ENCODE measurements around the gene DMPK. TPM values are rescaled to one million over a fixed set of nuclear protein-coding genes. Genes with fewer than 3 reads are reported as not detected.

The DMPK gene
- total RNA-seq: 16.7 TPM

- DNase-seq: no peak
Observed at GRCh38 chr19:45782162-45782691, at the start of gene DMPK. Gene DMPK, minus strand, starts transcription at chr19:45782490. Its CDS starts 138 bp downstream, at chr19:45782352.

DNA sequence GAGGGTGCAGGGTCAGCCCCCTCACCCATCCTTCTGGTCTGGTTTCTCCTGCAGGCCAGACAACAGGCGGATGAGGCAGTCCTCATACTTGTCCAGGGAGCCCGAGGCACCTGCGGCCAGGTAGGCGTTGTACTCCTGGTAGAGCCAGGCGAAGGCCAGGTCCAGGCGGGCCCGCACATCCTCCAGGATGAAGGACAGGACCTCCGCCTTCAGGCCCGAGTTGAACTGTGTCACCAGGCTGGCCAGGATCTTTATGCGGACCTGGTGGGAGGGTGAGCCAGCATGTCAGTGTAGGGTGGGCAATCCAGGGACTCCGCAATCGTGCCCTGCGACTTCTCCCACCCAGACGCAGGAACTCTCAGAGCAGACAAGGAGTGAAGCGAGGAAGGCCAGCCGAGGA, 46.7 kb upstream of the DMPK start:
- no peak for DNase-seq

DNA sequence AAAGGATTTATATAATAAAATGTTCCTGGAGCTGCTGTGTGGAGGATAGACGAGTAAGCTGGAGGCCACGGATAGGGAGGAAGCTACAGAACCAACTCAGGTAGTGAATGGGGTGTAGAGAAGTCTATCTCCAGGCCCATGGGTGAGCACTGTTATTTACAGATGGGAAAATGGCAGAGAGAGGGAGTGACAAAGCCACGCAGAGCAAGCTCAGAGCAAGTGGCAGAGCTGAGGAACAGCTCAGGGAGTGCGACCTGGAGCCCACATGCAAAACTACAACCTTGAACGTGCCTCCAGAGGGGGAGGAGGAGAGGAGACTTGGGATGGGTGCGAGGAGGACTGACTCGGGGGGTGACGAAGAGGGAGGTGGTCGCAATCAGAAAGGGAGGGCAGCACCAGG, 46.2 kb upstream of the DMPK start:
- no peak for DNase-seq

DNA sequence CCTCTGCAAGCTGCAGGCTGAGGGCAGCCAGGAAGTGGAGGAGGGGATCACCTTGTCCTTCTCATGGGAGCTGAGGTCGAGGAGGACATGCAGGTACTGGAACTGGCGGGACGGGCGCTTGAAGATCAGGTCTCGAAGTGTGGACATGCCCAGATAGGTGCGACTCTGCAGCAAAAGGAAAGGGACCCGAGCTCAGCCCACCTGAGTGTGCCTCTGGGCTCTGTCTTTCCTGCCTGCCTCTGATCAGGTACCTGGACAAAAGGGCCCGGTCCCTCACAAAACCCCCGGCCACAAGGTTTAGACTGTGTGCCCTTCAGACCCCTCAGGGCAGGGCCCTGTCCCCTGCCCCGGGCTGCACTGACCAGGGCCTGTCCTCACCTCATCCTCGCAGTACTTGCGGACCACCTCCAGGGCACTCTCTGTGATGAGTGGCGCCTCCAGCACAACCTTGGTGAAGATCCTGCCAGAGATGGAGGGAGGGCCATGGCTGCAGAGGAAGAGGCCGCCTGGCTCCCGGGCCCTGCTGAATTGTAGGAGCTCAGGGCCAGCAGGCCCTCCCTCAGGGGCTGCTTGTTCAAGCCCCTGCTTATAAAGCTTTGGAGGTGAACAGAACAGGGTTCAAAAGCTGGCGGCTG, 45.3 kb upstream of the DMPK start:
- no peak for DNase-seq

- DNase-seq: no peak
Observed at GRCh38 chr19:45826934-45827333, 44.6 kb upstream of the DMPK start.

- no peak for DNase-seq
Observed at GRCh38 chr19:45825917-45826893, 43.9 kb upstream of the DMPK start.

GRCh38 chr19:45825263-45825605, 42.9 kb upstream of the DMPK start:
- DNase-seq: no peak

GRCh38 chr19:45824531-45825262, 42.4 kb upstream of the DMPK start:
- DNase-seq: no peak

DNA sequence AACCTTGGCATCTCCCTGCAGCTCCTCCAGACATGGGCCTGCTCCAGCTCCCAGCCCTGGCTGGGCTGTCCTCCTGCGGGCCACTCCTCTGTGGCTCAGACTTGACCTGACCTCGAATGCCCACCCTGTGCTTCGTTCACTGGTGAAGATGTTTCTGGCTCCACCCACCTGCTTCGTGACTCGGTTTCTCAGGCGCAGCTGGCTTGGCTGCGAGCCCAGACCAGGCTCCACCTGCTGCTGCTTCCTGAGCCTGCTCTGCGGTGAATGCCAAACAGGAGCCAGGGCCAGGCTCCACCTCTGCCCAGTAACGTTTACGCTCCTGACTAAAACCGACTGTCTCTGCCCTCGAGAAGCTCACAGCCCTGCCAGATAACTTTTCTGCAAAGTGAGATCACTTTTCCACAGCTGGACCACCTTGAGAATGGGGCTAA, 41.8 kb upstream of the DMPK start:
- DNase-seq: peak; percentile 28

- DNase-seq: no peak
Observed at GRCh38 chr19:45823182-45823581, 40.9 kb upstream of the DMPK start.

- DNase-seq: no peak
Observed at GRCh38 chr19:45822716-45823115, 40.4 kb upstream of the DMPK start.

- no peak for DNase-seq
Observed at GRCh38 chr19:45821570-45821969, 39.3 kb upstream of the DMPK start.

GRCh38 chr19:45821103-45821521, 38.8 kb upstream of the DMPK start:
- DNase-seq: no peak

- no peak for DNase-seq
Observed at GRCh38 chr19:45820413-45821102, 38.3 kb upstream of the DMPK start.

- no peak for DNase-seq
Observed at GRCh38 chr19:45819769-45820168, 37.5 kb upstream of the DMPK start.

GRCh38 chr19:45817725-45818301, 35.5 kb upstream of the DMPK start:
- DNase-seq: no peak

DNA sequence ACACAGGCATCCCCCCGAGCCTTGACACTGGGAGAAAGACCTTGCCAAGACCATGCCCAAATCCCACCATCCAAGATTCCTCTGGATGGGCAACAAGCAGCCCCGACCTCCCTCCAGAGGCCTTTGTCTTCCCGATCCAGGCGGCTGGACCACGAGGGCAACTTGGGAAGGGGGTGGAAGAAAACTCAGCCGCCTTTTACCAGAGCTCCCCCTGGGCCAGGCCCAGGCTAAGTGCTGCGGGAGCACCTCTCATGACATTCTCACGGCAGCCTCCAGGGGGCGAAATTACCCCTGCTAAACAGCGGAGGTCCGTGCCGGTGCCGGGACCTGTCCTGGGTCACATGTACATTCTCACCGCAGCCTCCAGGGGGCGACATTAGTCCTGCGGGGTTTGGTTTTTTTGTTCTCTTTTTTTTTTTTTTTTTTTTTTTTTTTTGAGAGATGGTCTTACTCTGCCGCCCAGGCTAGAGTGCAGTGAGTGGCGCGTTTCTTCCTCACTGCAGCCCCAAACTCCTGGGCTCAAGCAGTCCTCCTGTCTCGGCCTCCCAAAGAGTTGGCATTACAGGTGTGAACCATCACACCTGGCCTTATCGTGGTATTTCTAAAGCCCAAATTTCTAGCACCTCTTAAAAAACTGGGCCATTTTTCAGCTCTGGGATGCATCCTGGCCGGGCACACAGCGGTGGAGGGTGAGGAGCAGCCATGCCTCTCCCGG, 34.9 kb upstream of the DMPK start:
- peak; percentile 69 for DNase-seq

DNA sequence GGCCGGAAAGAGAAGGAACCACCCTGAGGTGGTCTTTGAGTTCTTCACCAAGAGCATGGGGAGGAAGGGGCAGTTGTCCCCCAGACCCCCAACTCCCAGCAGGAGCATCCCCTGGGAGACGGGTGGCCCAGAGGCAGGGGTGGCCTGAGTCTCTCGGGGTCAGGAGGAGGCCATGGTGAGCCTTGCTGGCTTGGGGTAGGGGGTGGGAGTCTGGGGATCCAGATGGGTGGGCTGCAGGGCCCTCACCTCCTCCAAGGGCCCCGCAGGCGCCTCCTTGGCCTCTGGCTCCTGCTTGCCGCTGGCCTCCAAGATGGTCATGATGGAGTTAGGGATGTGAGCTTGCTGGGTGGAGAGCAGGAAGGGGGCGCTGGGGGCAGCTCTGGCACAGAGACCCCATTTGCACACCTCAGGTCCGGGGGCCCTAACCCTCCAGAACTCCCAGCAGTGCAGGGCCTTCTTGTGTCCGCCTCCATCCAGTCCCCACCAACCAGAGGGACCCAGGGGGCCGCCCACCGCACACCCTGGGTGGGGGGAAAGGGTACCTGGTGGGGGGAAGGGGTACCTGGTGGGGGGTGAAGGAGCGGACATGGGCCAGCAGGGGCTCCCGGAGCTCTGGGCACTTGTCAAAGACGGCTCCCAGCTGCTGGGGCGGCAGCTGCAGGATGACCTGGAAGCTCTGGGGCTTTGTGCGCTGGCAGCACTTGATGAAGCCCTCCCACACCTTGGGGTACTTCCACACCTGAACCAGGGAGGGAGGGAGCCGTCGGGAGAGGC, 34.1 kb upstream of the DMPK start:
- no peak for DNase-seq

DNA sequence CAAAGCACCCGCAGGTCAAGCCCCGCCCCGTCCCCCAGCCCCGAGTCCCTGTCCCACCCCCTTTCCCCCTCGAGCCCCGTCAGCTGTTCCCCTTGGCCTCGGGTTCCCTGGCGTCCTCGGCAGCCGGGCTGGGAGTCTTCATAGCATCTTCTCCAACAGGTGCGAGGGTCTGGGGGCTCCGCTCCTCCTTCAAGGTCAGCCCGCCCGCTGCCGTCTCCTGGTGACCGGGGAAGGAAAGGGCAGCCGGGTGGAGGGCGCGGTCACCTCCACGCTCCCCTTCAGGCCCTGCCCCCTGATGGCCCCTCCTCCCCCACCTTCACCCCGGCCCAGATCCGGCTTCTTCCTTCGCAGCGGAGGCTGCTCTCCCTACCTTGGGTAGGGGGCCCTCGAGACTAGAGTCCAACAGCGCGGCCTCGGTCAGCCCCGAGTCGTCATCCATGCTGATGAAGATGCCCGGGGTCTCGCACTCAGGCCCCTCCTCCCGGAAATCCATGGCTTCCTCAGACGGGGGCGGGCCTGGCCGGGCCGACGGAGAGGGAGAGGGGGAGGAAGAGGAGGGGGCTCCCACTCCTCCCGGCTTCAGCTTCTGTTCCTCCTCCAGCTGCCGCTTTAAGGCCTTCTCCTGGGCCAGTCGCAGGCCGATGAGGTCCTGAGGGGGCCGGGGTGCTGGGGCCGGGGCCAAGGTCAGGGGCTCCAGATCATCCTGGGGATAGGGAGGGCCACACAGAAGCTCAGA, 33.4 kb upstream of the DMPK start:
- DNase-seq: no peak

Measured in occipital lobe (tissue), 2 donors.